Fibroblast of the aortic adventitia (primary cell): Measurements from ENCODE around the gene ABCA1. TPM values are rescaled to one million over a fixed set of nuclear protein-coding genes. Genes with fewer than 3 reads are reported as not detected.

Experiments
- DNase-seq: peaks from one replicate; pipeline ENCODE4 v3.0.0-alpha.2; 2010; ENCODE audit warnings: low read depth
- H3K4me3 ChIP-seq: 2 replicates; pipeline ENCODE4 v1.5.1; 2011; ENCODE audit warnings: low read depth, mild to moderate bottlenecking, control low read depth, low read length, moderate library complexity
- CTCF ChIP-seq: IDR thresholded peaks from 2 replicates; pipeline ENCODE4 v1.5.1; 2011; ENCODE audit warnings: mild to moderate bottlenecking, low read length, control low read depth, inconsistent platforms; ENCODE audit not compliant: insufficient read depth
- total RNA-seq: library from RNA; depleted of rRNA; stranded (reverse); fragments of >200 nt; gene quantifications from 2 replicates; pipeline ENCODE4 v1.2.3, GENCODE V29; 2012; ENCODE audit warnings: low replicate concordance

Gene ABCA1
- total RNA-seq, 1 donor, result 40.1 TPM

- H3K4me3 ChIP-seq, result no peak overlapping the region
- peak; percentile 87 for DNase-seq
- TF ChIP-seq CTCF, result no peak
Observed at GRCh38 chr9:104864675-104865104, 63.3 kb downstream of the ABCA1 start.

GRCh38 chr9:104863180-104863883 lies 64.6 kb downstream of the ABCA1 start:
- no peak overlapping the region for H3K4me3 ChIP-seq
- DNase-seq, result peak; percentile 93
- peak; percentile 90 for TF ChIP-seq CTCF

DNA sequence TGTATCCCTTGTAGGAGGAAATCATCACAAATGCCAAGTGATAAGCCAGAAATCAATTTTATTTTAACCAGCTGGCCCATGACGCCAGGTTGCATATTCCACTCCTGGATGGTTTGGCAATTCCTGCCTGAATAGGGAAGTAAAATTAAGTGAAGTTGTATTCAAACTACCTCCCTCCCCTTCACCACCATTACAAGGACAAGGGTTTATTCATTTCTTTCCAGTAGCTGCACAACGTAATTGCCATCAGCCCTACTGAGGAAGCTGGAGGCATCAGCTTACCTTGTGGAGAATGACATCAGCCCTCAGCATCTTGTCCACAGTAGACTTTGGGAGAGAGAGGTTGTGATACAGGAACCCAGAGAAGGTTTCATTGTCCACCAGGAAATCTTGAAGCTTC lies 66.6 kb downstream of the ABCA1 start:
- no peak overlapping the region for H3K4me3 ChIP-seq
- no peak for TF ChIP-seq CTCF
- DNase-seq, result no peak

- TF ChIP-seq CTCF, result no peak
- H3K4me3 ChIP-seq, result no peak overlapping the region
- DNase-seq, result peak; percentile 28
Observed at GRCh38 chr9:104860263-104860662, 67.7 kb downstream of the ABCA1 start.

DNA sequence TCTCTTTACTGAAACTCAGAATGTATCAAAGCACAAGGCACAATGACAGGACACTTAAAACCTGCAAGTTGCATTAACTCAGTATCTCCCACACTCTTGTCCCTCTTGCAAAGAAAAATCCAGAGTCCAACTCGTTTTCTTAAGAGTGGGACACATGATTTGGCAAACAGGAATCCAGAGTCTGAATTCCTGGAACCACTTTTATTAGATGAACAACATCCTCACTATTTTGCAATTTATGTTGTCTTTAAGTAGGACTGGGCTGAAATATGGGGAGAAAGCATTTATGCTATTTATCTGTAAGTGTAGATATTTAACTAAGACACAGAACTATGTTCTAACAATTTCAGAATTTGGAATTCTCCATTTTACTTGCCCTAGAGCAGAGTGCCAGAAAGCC lies 69.1 kb downstream of the ABCA1 start:
- TF ChIP-seq CTCF, result no peak
- peak; percentile 38 for DNase-seq
- no peak overlapping the region for H3K4me3 ChIP-seq

- no peak overlapping the region for H3K4me3 ChIP-seq
- peak; percentile 96 for DNase-seq
- TF ChIP-seq CTCF, result no peak
Observed at GRCh38 chr9:104858271-104858670, 69.7 kb downstream of the ABCA1 start.
